ENCODE results near the gene CLCN7. TPM values are rescaled to one million over a fixed set of nuclear protein-coding genes. Genes with fewer than 3 reads are reported as not detected.

The CLCN7 gene
- total RNA-seq, 4 donors from 2014 or later: 57.6 to 171 (median 95.0) TPM

- no peak within 1 kb of the TSS for H3K27ac ChIP-seq
- H3K27me3 ChIP-seq: peaks cover 12% of the 10 kb centered on the region
- no peaks in the 10 kb centered on the region for H3K9me3 ChIP-seq
- no peaks in the 10 kb centered on the region for H3K36me3 ChIP-seq
- 80 to 82% methylated on average over 2 to 19 of the region's 19 CpGs for WGBS, 2 donors (ENCODE audit: low coverage in 1 of 2)
- in situ Hi-C loops (cut with MboI; ENCODE audit: low pct_ligation_motif_present in 1 of 4, low pct_unique_long_range_greater_than_20kb in 1 of 4, low sequenced_read_pairs in 3 of 4) (no loop called here), intact Hi-C loops (cut with DNase I; ENCODE audit: low total_unique reads) (no loop called here)
- no peak within 1 kb of the TSS for H3K4me3 ChIP-seq
- no peak for DNase-seq
- TF ChIP-seq CTCF (IDR thresholded peaks at IDR 0.05) (no peak), EP300 (IDR thresholded peaks at IDR 0.05; ENCODE audit: low read depth) (no peak), POLR2A (IDR thresholded peaks at IDR 0.05) (no peak), POLR2AphosphoS5 (IDR thresholded peaks at IDR 0.05) (no peak)
- peaks cover 5 to 8% (median 7%) of the 10 kb centered on the region in 4 donors for H3K4me1 ChIP-seq
Observed at GRCh38 chr16:1488619-1489018, 13.8 kb upstream of the CLCN7 start, which contains the start of gene PTX4. TSS of gene PTX4 (minus strand) at chr16:1488944. CDS start at chr16:1488909, 35 bp downstream.

GRCh38 chr16:1488054-1488601 is 13.3 kb upstream of the CLCN7 start:
- Histone ChIP-seq H3K4me3 (no peak overlapping the region), H3K36me3 (no peaks in the 10 kb centered on the region), H3K27me3 (peaks cover 17% of the 10 kb centered on the region), H3K4me1 (peaks cover 5 to 8% (median 7%) of the 10 kb centered on the region in 4 donors), H3K9me3 (no peaks in the 10 kb centered on the region), H3K27ac (no peak overlapping the region)
- TF ChIP-seq EP300 (IDR thresholded peaks at IDR 0.05; ENCODE audit: low read depth) (no peak), POLR2AphosphoS5 (IDR thresholded peaks at IDR 0.05) (no peak), POLR2A (IDR thresholded peaks at IDR 0.05) (no peak), CTCF (IDR thresholded peaks at IDR 0.05) (no peak)
- in situ Hi-C loops (cut with MboI; ENCODE audit: low pct_ligation_motif_present in 1 of 4, low pct_unique_long_range_greater_than_20kb in 1 of 4, low sequenced_read_pairs in 3 of 4) (no loop called here), intact Hi-C loops (cut with DNase I; ENCODE audit: low total_unique reads) (no loop called here)
- DNase-seq: no peak
- 83% methylated on average over 24 of the region's 24 CpGs; no CpG with 5 or more reads in 1 of the 2 donors for WGBS, 2 donors (ENCODE audit: low coverage in 1 of 2)

GRCh38 chr16:1487395-1488053 is 12.7 kb upstream of the CLCN7 start:
- Histone ChIP-seq H3K27ac (no peak overlapping the region), H3K27me3 (peaks cover 17% of the 10 kb centered on the region), H3K9me3 (no peaks in the 10 kb centered on the region), H3K4me3 (no peak overlapping the region), H3K4me1 (peaks cover 1 to 3% (median 2%) of the 10 kb centered on the region in 4 donors), H3K36me3 (no peaks in the 10 kb centered on the region)
- intact Hi-C loops (cut with DNase I; ENCODE audit: low total_unique reads): no loop called here
- in situ Hi-C loops (cut with MboI; ENCODE audit: low pct_ligation_motif_present in 1 of 4, low pct_unique_long_range_greater_than_20kb in 1 of 4, low sequenced_read_pairs in 3 of 4): no loop called here
- 93% methylated on average over 35 of the region's 39 CpGs; no CpG with 5 or more reads in 1 of the 2 donors for WGBS, 2 donors (ENCODE audit: low coverage in 1 of 2)
- no peak for TF ChIP-seq EP300 (IDR thresholded peaks at IDR 0.05; ENCODE audit: low read depth)
- TF ChIP-seq POLR2A (IDR thresholded peaks at IDR 0.05): no peak
- TF ChIP-seq CTCF (IDR thresholded peaks at IDR 0.05): no peak
- TF ChIP-seq POLR2AphosphoS5 (IDR thresholded peaks at IDR 0.05): no peak
- no peak for DNase-seq

DNA sequence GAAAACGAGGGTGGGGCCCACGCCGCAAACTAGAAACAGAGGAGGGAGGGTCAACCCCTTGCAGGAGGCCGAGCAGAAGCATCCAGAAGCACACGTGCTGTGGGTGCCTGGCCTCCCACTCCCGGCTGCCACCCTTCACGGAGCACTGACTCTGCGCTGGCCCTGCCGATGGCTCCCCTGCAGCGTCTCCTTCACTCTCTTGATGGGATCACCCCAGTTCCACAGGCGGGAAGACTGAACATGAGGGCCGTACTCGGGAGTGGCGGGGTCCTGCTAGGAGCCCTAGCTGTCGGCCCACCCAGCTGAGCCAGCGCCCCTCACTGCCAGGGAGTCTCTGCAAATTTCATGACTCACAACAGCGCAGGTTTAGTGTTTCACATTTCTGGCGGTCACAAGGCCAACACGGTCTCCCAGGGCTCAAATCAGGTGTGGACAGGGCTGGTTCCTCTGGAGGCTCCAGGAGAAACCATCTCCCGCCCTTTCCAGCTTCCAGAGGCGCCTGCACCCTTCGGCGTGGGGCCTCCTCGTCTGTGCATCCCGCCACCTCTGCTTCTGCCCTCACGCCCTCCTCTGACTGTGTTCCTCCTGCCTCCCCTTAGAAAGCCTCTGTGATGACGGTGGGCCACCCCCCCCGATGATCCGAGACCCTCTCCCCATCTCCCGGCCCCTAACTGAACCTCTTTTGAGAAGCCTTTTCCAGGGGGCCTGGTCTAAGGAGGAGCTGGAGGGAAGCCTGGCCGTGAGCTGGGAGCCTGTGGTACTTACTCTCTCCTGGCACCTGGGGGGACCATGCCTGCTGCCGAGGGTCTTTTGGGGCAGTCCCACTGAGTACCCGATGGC is 11.9 kb upstream of the CLCN7 start:
- Histone ChIP-seq H3K27ac (no peak overlapping the region), H3K4me1 (no peaks in the 10 kb centered on the region), H3K27me3 (peaks cover 17% of the 10 kb centered on the region), H3K9me3 (no peaks in the 10 kb centered on the region), H3K36me3 (no peaks in the 10 kb centered on the region), H3K4me3 (no peak overlapping the region)
- 80 to 83% methylated on average over 1 to 29 of the region's 33 CpGs for WGBS, 2 donors (ENCODE audit: low coverage in 1 of 2)
- in situ Hi-C loops (cut with MboI; ENCODE audit: low pct_ligation_motif_present in 1 of 4, low pct_unique_long_range_greater_than_20kb in 1 of 4, low sequenced_read_pairs in 3 of 4) (no loop called here), intact Hi-C loops (cut with DNase I; ENCODE audit: low total_unique reads) (no loop called here)
- TF ChIP-seq POLR2AphosphoS5 (IDR thresholded peaks at IDR 0.05) (no peak), POLR2A (IDR thresholded peaks at IDR 0.05) (no peak), CTCF (IDR thresholded peaks at IDR 0.05) (no peak), EP300 (IDR thresholded peaks at IDR 0.05; ENCODE audit: low read depth) (no peak)
- no peak for DNase-seq
